ENCODE data around the gene PYGM.

PYGM gene

DNA sequence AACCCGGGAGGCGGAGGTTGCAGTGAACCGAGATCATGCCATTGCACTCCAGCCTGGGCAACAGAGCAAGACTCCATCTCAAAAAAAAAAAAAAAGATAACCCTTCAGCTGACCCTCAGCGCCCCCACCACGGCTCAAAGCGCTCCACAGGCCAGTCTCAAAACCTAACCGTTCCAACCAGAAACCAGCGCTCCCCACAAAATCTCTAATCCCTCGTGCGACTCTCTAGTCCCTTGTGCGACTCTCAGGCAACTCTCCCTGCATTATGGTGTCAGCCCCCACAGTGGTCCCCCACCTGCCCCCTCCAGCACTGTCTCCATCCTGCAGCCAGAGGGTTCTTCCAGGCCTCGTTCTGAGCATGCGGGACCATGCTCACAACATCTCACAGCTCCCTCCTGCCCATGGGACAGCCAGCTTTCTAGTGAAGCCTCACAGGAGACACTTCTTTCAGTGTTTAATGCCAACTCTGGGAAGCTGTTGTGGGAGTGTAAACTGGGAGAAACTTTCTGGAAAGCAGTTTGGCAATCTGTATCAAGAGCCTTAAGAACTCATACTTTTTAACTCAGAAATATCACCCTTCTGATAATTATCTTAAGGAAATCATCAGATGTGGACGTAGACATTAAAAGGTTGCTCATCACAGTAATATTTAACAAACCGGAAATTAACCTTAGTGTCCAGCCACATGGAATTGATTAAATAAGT is 11.7 kb downstream of the PYGM start:
- H3K27ac ChIP-seq (replicated peaks) = no peak overlapping the region
- DNase-seq (ENCODE audit: low read depth in 1 of 2, low spot score in 1 of 2) = no peak
- TF ChIP-seq, protein P1, sequence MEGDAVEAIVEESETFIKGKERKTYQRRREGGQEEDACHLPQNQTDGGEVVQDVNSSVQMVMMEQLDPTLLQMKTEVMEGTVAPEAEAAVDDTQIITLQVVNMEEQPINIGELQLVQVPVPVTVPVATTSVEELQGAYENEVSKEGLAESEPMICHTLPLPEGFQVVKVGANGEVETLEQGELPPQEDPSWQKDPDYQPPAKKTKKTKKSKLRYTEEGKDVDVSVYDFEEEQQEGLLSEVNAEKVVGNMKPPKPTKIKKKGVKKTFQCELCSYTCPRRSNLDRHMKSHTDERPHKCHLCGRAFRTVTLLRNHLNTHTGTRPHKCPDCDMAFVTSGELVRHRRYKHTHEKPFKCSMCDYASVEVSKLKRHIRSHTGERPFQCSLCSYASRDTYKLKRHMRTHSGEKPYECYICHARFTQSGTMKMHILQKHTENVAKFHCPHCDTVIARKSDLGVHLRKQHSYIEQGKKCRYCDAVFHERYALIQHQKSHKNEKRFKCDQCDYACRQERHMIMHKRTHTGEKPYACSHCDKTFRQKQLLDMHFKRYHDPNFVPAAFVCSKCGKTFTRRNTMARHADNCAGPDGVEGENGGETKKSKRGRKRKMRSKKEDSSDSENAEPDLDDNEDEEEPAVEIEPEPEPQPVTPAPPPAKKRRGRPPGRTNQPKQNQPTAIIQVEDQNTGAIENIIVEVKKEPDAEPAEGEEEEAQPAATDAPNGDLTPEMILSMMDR (IDR thresholded peaks at IDR 0.05; ENCODE audit: insufficient read depth, low read length) = no peak
- TF ChIP-seq REST (IDR thresholded peaks at IDR 0.05; ENCODE audit: insufficient replicate concordance, low read depth) (no peak), SPI1 (IDR thresholded peaks at IDR 0.05; ENCODE audit: borderline replicate concordance, low read depth) (no peak), POLR2AphosphoS5 (IDR thresholded peaks at IDR 0.05; ENCODE audit: low read depth) (no peak), GABPA (IDR thresholded peaks at IDR 0.05; ENCODE audit: low read depth) (no peak)
- no peak overlapping the region for H3K4me3 ChIP-seq (replicated peaks; ENCODE audit: insufficient read depth, low read length)
- H3K27me3 ChIP-seq (ENCODE audit: insufficient read depth, poor library complexity, severe bottlenecking) = no peaks in the 10 kb centered on the region

DNA sequence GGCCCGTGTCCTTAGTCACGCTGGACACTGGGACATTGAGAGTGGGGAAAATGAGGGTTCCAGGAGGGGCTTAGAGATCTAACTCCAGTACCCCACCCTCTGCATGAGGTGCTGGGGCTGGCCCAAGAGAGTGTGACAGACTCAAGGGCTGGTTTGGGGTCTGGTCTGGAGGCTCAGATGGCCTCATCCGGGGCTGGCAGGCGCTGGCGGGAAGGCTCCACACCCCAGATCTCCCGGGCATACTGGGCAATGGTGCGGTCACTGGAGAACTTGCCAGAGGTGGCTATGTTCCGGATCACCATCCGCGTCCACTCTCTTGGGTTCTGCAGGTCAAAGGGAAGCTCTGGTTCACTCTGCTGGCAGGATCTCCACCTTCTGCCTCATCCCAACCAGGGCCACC is 13.3 kb downstream of the PYGM start:
- no peak overlapping the region for H3K4me3 ChIP-seq (replicated peaks; ENCODE audit: insufficient read depth, low read length)
- no peak for DNase-seq (ENCODE audit: low read depth in 1 of 2, low spot score in 1 of 2)
- no peaks in the 10 kb centered on the region for H3K27me3 ChIP-seq (ENCODE audit: insufficient read depth, poor library complexity, severe bottlenecking)

More for the DNA sequence above, 13.3 kb downstream of the PYGM start:
- TF ChIP-seq REST (IDR thresholded peaks at IDR 0.05; ENCODE audit: insufficient replicate concordance, low read depth) (no peak), SPI1 (IDR thresholded peaks at IDR 0.05; ENCODE audit: borderline replicate concordance, low read depth) (no peak)
- TF ChIP-seq, protein P1 (IDR thresholded peaks at IDR 0.05; ENCODE audit: insufficient read depth, low read length) = no peak
- peak overlapping the region; percentile 97 for H3K27ac ChIP-seq (replicated peaks)

Measured in HL-60 (cell line).